GM23248 (cell line): ENCODE results near the gene UCP3.

Experiments
- EZH2 ChIP-seq: fragments of 200-600 bp; sonication (generic); IDR thresholded peaks from 2 replicates; pipeline ENCODE4 v1.6.1; 2018; ENCODE audit warnings: antibody characterized with exemption, mild to moderate bottlenecking; ENCODE audit not compliant: insufficient read depth, poor library complexity, severe bottlenecking
- EZH2phosphoT487 ChIP-seq: fragments of 200-600 bp; sonication (generic); IDR thresholded peaks from 2 replicates; pipeline ENCODE4 v1.6.1; 2018; ENCODE audit warnings: antibody characterized with exemption, moderate library complexity, mild to moderate bottlenecking, low read depth; ENCODE audit not compliant: insufficient read depth

DNA sequence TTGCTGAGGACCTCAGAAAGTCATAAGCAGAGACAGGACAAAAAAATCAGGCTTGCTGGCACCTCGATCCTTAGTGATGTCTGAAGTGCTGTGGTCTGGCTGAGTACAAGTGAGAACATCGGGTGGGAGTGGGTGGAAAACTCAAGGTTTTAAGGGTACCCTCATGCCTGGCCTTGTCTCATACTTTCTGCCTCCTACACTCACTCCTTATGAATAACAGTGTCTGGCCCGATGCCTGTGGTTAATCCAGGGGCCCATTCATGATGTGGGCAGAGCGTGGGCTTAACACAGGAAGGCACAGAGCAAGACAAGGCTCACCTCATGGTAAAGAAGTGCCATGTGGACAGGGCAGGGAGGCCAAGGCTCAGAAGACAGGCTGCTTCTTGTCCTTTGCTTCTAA is 11.0 kb upstream of the UCP3 start:
- TF ChIP-seq EZH2, result no peak
- no peak for TF ChIP-seq EZH2phosphoT487
